Right lobe of liver (tissue), 4 donors: Measurements from ENCODE around the gene FADS3.

Source experiments
- CTCF ChIP-seq, 4 donors: fragments of 200-600 bp in 3 of 4; fragments of 450-650 bp in 1 of 4; IDR thresholded peaks; one replicate each; pipeline versions ENCODE4 v1.5.1 to v1.8.0; 2016 to 2022; ENCODE audit warnings: antibody characterized with exemption in 4 of 4, mild to moderate bottlenecking in 2 of 4
- POLR2A ChIP-seq: fragments of 450-650 bp; IDR thresholded peaks from one replicate; pipeline ENCODE4 v1.6.1; 2017; ENCODE audit warnings: antibody characterized with exemption, mild to moderate bottlenecking
- donor health status: DM: no; HTN: no; CAD: no.
- donor health status: DM: no; HTN: no; CAD: no.
- donor health status: DM: no; HTN: yes; CAD: no.

- TF ChIP-seq CTCF (IDR thresholded peaks at IDR 0.05), result no peak
- no peak for TF ChIP-seq POLR2A
These were observed 12.2 kb downstream of the FADS3 start for GRCh38 chr11:61879152-61879551.
